ENCODE measurements around the gene SYCE3. TPM values are rescaled to one million over a fixed set of nuclear protein-coding genes. Genes with fewer than 3 reads are reported as not detected.

Gene SYCE3
- total and polyA plus RNA-seq, 7 donors = not detected

- ATAC-seq = no peak
- WGBS, 3 donors = 95 to 98% (median 97%) methylated on average over 15 of the region's 15 CpGs
- H3K27ac ChIP-seq = no peak overlapping the region
- peaks cover 0 to 42% of the 10 kb centered on the region in 2 donors for H3K36me3 ChIP-seq (ENCODE audit: insufficient read depth in 1 of 2, low read depth in 1 of 2)
- no peak for TF ChIP-seq CTCF (IDR thresholded peaks at IDR 0.05)
- H3K9me3 ChIP-seq = no peaks in the 10 kb centered on the region
- no peak for DNase-seq
- peaks cover 10% of the 10 kb centered on the region for H3K4me1 ChIP-seq
- no peak overlapping the region for H3K4me3 ChIP-seq
- intact Hi-C loops (cut with DNase I) = no loop called here
- no peaks in the 10 kb centered on the region for H3K27me3 ChIP-seq (ENCODE audit: insufficient read depth in 3 of 3, low read length in 2 of 3)
Measured at GRCh38 chr22:50513175-50513574, 49.5 kb downstream of the SYCE3 start.

DNA sequence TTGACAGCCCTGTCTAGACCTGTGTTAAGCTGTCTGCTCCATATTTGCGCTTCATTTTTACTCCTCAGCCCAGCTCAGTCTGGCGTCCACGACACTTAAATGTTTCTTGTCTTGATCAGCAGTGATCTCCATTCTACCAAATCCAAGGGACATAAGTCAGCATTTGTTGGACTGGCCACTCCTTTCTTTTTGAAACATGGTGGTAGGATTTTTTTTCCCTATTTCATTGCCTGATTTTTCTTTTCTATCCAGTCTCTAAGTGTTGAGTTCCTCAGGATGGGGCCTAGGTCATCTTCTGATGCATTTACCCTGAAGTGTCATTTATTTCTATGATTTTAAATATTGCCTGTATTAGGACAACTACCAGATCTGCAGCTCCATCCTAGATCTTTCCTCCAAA is 53.8 kb downstream of the SYCE3 start:
- Histone ChIP-seq H3K27ac (peak overlapping the region; percentile 81), H3K36me3 (ENCODE audit: insufficient read depth in 1 of 2, low read depth in 1 of 2) (peaks cover 0 to 32% of the 10 kb centered on the region in 2 donors), H3K27me3 (ENCODE audit: insufficient read depth in 3 of 3, low read length in 2 of 3) (no peaks in the 10 kb centered on the region), H3K4me3 (peak overlapping the region; percentile 84), H3K9me3 (no peaks in the 10 kb centered on the region), H3K4me1 (peaks cover 17% of the 10 kb centered on the region)
- intact Hi-C loops (cut with DNase I) = loop anchor here (5.0 to 10.0 kb wide), 2 partner anchors 68 to 254 kb away; partner anchors contain the start of genes CPT1B (in 2 of the 2) and HDAC10 (in 1 of the 2)
- ATAC-seq (no peak), DNase-seq (no peak)
- 8 to 12% (median 9%) methylated on average over 3 of the region's 3 CpGs for WGBS, 3 donors
- TF ChIP-seq CTCF (IDR thresholded peaks at IDR 0.05) = no peak

- Histone ChIP-seq H3K27me3 (ENCODE audit: insufficient read depth in 3 of 3, low read length in 2 of 3) (no peaks in the 10 kb centered on the region), H3K36me3 (ENCODE audit: insufficient read depth in 1 of 2, low read depth in 1 of 2) (peaks cover 0 to 37% of the 10 kb centered on the region in 2 donors), H3K27ac (peak within 1 kb of the TSS; percentile 85), H3K4me1 (peaks cover 17% of the 10 kb centered on the region), H3K4me3 (peak within 1 kb of the TSS; percentile 89), H3K9me3 (no peaks in the 10 kb centered on the region)
- ATAC-seq (peak; percentile 81 to 90 (median 82)), DNase-seq (peak; percentile 94 to 98)
- no peak for TF ChIP-seq CTCF (IDR thresholded peaks at IDR 0.05)
- 0 to 2% (median 0%) methylated on average over 53 to 76 of the region's 76 CpGs for WGBS, 3 donors
- intact Hi-C loops (cut with DNase I) = loop anchor here (5.0 to 10.0 kb wide), 2 partner anchors 69 to 253 kb away; partner anchors contain the start of genes CPT1B (in 2 of the 2) and HDAC10 (in 1 of the 2)
Measured at GRCh38 chr22:50507991-50508884, 54.5 kb downstream of the SYCE3 start, which contains the start of gene NCAPH2. TSS of gene NCAPH2 (plus strand) at chr22:50508224. CDS start at chr22:50508338, 114 bp downstream.

GRCh38 chr22:50507421-50507990 is 55.2 kb downstream of the SYCE3 start, which contains the start of gene LMF2:
TSS of gene LMF2 (minus strand) at chr22:50507702. CDS start at chr22:50507675, 27 bp downstream.
- peak; percentile 4 for TF ChIP-seq CTCF (IDR thresholded peaks at IDR 0.05)
- DNase-seq = peak; percentile 90 to 96
- intact Hi-C loops (cut with DNase I) = loop anchor here (5.0 to 10.0 kb wide), 2 partner anchors 70 to 253 kb away; partner anchors contain the start of genes CPT1B (in 2 of the 2) and HDAC10 (in 1 of the 2)

More at GRCh38 chr22:50507421-50507990, 55.2 kb downstream of the SYCE3 start, which contains the start of gene LMF2:
- no peaks in the 10 kb centered on the region for H3K9me3 ChIP-seq
- peaks cover 17% of the 10 kb centered on the region for H3K4me1 ChIP-seq
- H3K27ac ChIP-seq = peak within 1 kb of the TSS; percentile 85
- no peaks in the 10 kb centered on the region for H3K27me3 ChIP-seq (ENCODE audit: insufficient read depth in 3 of 3, low read length in 2 of 3)
- H3K36me3 ChIP-seq (ENCODE audit: insufficient read depth in 1 of 2, low read depth in 1 of 2) = peaks cover 0 to 45% of the 10 kb centered on the region in 2 donors
- H3K4me3 ChIP-seq = peak within 1 kb of the TSS; percentile 89
- 0% methylated on average over 18 to 56 of the region's 62 CpGs for whole genome bisulfite sequencing, 3 donors
- peak; percentile 81 to 86 (median 84) for ATAC-seq

Measured in psoas muscle (tissue), 8 donors.